ENCODE measurements around the gene ATP5F1D. TPM values are rescaled to one million over a fixed set of nuclear protein-coding genes. Genes with fewer than 3 reads are reported as not detected.

ATP5F1D gene
- total and polyA plus RNA-seq, 2 of the 8 experiments (the other 6 are each of a cell fraction or from before 2014, with no cell fraction given), result 174 to 249 TPM

DNA sequence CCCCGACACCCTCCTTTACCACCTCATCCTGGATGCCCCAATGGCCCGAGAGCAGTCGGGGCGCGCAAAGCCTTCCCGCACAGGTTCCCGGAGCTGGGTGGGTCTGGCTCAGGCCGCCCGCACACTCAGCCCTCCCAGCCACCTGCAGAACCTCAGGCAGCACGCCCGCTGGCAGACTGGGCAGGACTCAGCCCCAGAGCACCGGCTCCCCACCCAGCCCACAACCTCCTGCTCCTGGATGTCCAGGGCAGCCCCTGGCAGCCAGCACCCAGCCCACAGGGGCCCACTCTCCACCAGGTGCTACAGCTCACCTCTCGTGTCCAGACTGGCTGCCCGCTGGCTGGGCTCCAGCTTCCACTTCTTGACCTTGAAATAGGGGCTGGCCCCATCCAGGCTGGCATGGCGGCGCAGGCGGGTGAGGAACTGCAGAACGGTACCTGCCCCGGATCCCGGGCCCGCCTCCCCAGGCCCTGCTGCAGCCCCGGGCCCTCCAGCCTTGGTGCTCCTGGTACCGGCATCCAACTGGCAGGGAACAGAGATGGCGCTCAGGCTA is 8.4 kb upstream of the ATP5F1D start (continued):
- no peak for TF ChIP-seq TAF1 (IDR thresholded peaks at IDR 0.05; ENCODE audit: low read depth, low read length)

All from H1 (cell line).